SK-N-SH (cell line): ENCODE data around the gene SND1. TPM values are rescaled to one million over a fixed set of nuclear protein-coding genes. Genes with fewer than 3 reads are reported as not detected.

Source experiments
- CTCF ChIA-PET: fragments of 300-600, 350-600 bp; formaldehyde crosslinking; extraction: SDS; loops from one replicate; lab custom pipeline; 2021; lab: Yijun Ruan, JAX
- POLR2A ChIA-PET: fragments of 350-600 bp; sonication (Branson Sonifier 250); formaldehyde crosslinking; extraction: SDS; loops from one replicate; lab custom pipeline; 2020; ENCODE audit warnings: antibody characterized with exemption, inconsistent platforms; lab: Yijun Ruan, JAX
- DNase-seq: peaks from one replicate; pipeline ENCODE4 v3.0.0; 2012
- H2AFZ ChIP-seq: fragments of 200-600 bp; sonication (generic); 2 replicates; pipeline ENCODE4 v1.8.1; 2016; ENCODE audit warnings: antibody characterized with exemption, mild to moderate bottlenecking, low read depth
- H3F3A ChIP-seq: fragments of 200-600 bp; sonication (generic); replicated peaks from 2 replicates; pipeline ENCODE3; 2016; ENCODE audit warnings: antibody characterized with exemption, mild to moderate bottlenecking; ENCODE audit not compliant: insufficient read depth
- H3K27ac ChIP-seq, 2 experiments: fragments of 200-500 bp in 1 of 2; fragments of 200-600 bp in 1 of 2; sonication (Bioruptor generic) in 1 of 2; sonication (generic), shearing (Covaris generic) in 1 of 2; 2 replicates each; pipeline versions ENCODE4 v1.5.1 to v1.6.1; 2014 to 2016; ENCODE audit warnings: low read depth in 2 of 2, inconsistent platforms in 1 of 2, low read length in 1 of 2, mild to moderate bottlenecking in 1 of 2, mixed read lengths in 1 of 2
- H3K27me3 ChIP-seq: fragments of 200-600 bp; sonication (generic), shearing (Covaris generic); 2 replicates; pipeline ENCODE4 v1.6.1; 2016; ENCODE audit warnings: mixed run types; ENCODE audit not compliant: insufficient read depth
- H3K36me3 ChIP-seq, 2 experiments: fragments of 200-500 bp in 1 of 2; fragments of 200-600 bp in 1 of 2; sonication (Bioruptor generic) in 1 of 2; sonication (generic) in 1 of 2; replicated peaks in 1 of 2; 2 replicates each; pipeline versions ENCODE3 to v1.5.1; 2014 to 2016; ENCODE audit warnings: low read length in 1 of 2, mild to moderate bottlenecking in 1 of 2; ENCODE audit not compliant: insufficient read depth in 2 of 2, control insufficient read depth in 1 of 2
- H3K4me1 ChIP-seq, 2 experiments: fragments of 200-500 bp in 1 of 2; fragments of 200-600 bp in 1 of 2; sonication (Bioruptor generic) in 1 of 2; sonication (generic), shearing (Covaris generic) in 1 of 2; 2 replicates each; pipeline versions ENCODE4 v1.5.1 to v1.6.1; 2014 to 2016; ENCODE audit warnings: low read depth in 1 of 2, low read length in 1 of 2, mixed run types in 1 of 2; ENCODE audit not compliant: insufficient read depth in 2 of 2, control insufficient read depth in 1 of 2
- H3K4me2 ChIP-seq: fragments of 200-600 bp; sonication (generic), shearing (Covaris generic); 2 replicates; pipeline ENCODE4 v1.6.1; 2017; ENCODE audit warnings: mixed run types
- H3K4me3 ChIP-seq, 2 experiments: fragments of 200-500 bp in 1 of 2; fragments of 200-600 bp in 1 of 2; sonication (Bioruptor generic) in 1 of 2; sonication (generic), shearing (Covaris generic) in 1 of 2; 2 replicates each; pipeline versions ENCODE4 v1.5.1 to v1.8.1; 2014 to 2016; ENCODE audit warnings: low read depth in 2 of 2, inconsistent platforms in 1 of 2, low read length in 1 of 2, mild to moderate bottlenecking in 1 of 2, mixed read lengths in 1 of 2, moderate library complexity in 1 of 2
- H3K79me2 ChIP-seq: fragments of 200-600 bp; sonication (generic); 2 replicates; pipeline ENCODE4 v1.8.1; 2017; ENCODE audit warnings: mild to moderate bottlenecking; ENCODE audit not compliant: insufficient read depth
- H3K9ac ChIP-seq: fragments of 200-600 bp; sonication (generic); 2 replicates; pipeline ENCODE4 v1.6.1; 2017; ENCODE audit warnings: mixed run types
- H3K9me2 ChIP-seq: fragments of 200-600 bp; sonication (generic); 2 replicates; pipeline ENCODE4 v1.6.1; 2017; ENCODE audit warnings: mixed run types
- H3K9me3 ChIP-seq: fragments of 200-600 bp; sonication (generic); 2 replicates; pipeline ENCODE4 v1.6.1; 2017; ENCODE audit warnings: mixed run types, mild to moderate bottlenecking, moderate library complexity
- H4K20me1 ChIP-seq: fragments of 200-600 bp; sonication (generic); 2 replicates; pipeline ENCODE4 v1.6.1; 2017; ENCODE audit warnings: mild to moderate bottlenecking, mixed run types; ENCODE audit not compliant: insufficient read depth
- ELF1 ChIP-seq: IDR thresholded peaks from 2 replicates; pipeline ENCODE4 v1.4.0; 2012
- EZH2phosphoT487 ChIP-seq: fragments of 200-600 bp; sonication (generic); IDR thresholded peaks from 2 replicates; pipeline ENCODE4 v1.6.1; 2017; ENCODE audit warnings: low read depth, mixed run types, mild to moderate bottlenecking, antibody characterized with exemption, moderate library complexity, borderline replicate concordance
- FOXJ3 ChIP-seq: sonication (generic); formaldehyde crosslinking; IDR thresholded peaks from 2 replicates; pipeline ENCODE4 v1.5.1; 2020; ENCODE audit warnings: mild to moderate bottlenecking, missing genetic modification reagents
- FOXM1 ChIP-seq: IDR thresholded peaks from 2 replicates; pipeline ENCODE4 v1.4.0; 2012; ENCODE audit warnings: low read depth, mild to moderate bottlenecking
- GABPA ChIP-seq: IDR thresholded peaks from 2 replicates; pipeline ENCODE4 v1.4.0; 2012; ENCODE audit warnings: low read depth, mild to moderate bottlenecking
- JUND ChIP-seq: IDR thresholded peaks from 2 replicates; pipeline ENCODE4 v1.4.0; 2012
- MXI1 ChIP-seq: IDR thresholded peaks from 2 replicates; pipeline ENCODE4 v1.6.1; 2012; ENCODE audit warnings: mild to moderate bottlenecking, low read depth, low read length, improper control_type of control experiment
- NFIC ChIP-seq: IDR thresholded peaks from 2 replicates; pipeline ENCODE4 v1.4.0; 2012; ENCODE audit warnings: borderline replicate concordance
- NRF1 ChIP-seq: IDR thresholded peaks from 2 replicates; pipeline ENCODE4 v1.6.1; 2012; ENCODE audit warnings: low read depth, mild to moderate bottlenecking, low read length
- RCOR1 ChIP-seq: fragments of 150-350 bp; IDR thresholded peaks from 2 replicates; pipeline ENCODE4 v1.6.1; 2017; ENCODE audit warnings: antibody characterized with exemption, low read length
- RFX5 ChIP-seq: IDR thresholded peaks from 2 replicates; pipeline ENCODE4 v1.6.1; 2012; ENCODE audit warnings: mild to moderate bottlenecking, improper control_type of control experiment, low read length
- RXRA ChIP-seq: IDR thresholded peaks from 2 replicates; pipeline ENCODE4 v1.4.0; 2012; ENCODE audit warnings: low read depth, mild to moderate bottlenecking, borderline replicate concordance
- SIN3A ChIP-seq: IDR thresholded peaks from 2 replicates; pipeline ENCODE4 v1.6.1; 2012; ENCODE audit warnings: low read depth, mild to moderate bottlenecking, low read length, moderate library complexity, borderline replicate concordance
- SMC3 ChIP-seq: IDR thresholded peaks from 2 replicates; pipeline ENCODE4 v1.6.1; 2012; ENCODE audit warnings: low read depth, low read length, improper control_type of control experiment
- TAF1 ChIP-seq: IDR thresholded peaks from 2 replicates; pipeline ENCODE4 v1.6.1; 2012; ENCODE audit warnings: low read depth, mild to moderate bottlenecking, low read length, moderate library complexity, borderline replicate concordance
- TEAD4 ChIP-seq: IDR thresholded peaks from 2 replicates; pipeline ENCODE4 v1.4.0; 2012; ENCODE audit warnings: mild to moderate bottlenecking, borderline replicate concordance; ENCODE audit not compliant: insufficient read depth
- WGBS: methylation state at CpG from one replicate; pipeline ENCODE4 v1.1.6; 2017; ENCODE audit warnings: low lambda C conversion rate; 5-methylcytosine and 5-hydroxymethylcytosine counted together
- polyA plus RNA-seq, 3 experiments: library from polyadenylated mRNA; depleted of rRNA; stranded (reverse); fragments of >200 nt; gene quantifications; 2 replicates each; pipeline ENCODE4 v1.2.3, GENCODE V29; 2012
- TF ChIP-seq, protein P1 (sequence below): fragments of 200-600 bp; sonication (generic); IDR thresholded peaks from 2 replicates; pipeline ENCODE4 v1.6.1; 2017; ENCODE audit warnings: antibody characterized with exemption, mild to moderate bottlenecking, moderate library complexity
- TF ChIP-seq, protein P2 (sequence below): IDR thresholded peaks from 2 replicates; pipeline ENCODE4 v1.4.0; 2012; ENCODE audit warnings: low read depth

Gene SND1
- polyA plus RNA-seq, 1 of the 3 experiments (the other 2 are of a cell fraction): 165 TPM

DNA sequence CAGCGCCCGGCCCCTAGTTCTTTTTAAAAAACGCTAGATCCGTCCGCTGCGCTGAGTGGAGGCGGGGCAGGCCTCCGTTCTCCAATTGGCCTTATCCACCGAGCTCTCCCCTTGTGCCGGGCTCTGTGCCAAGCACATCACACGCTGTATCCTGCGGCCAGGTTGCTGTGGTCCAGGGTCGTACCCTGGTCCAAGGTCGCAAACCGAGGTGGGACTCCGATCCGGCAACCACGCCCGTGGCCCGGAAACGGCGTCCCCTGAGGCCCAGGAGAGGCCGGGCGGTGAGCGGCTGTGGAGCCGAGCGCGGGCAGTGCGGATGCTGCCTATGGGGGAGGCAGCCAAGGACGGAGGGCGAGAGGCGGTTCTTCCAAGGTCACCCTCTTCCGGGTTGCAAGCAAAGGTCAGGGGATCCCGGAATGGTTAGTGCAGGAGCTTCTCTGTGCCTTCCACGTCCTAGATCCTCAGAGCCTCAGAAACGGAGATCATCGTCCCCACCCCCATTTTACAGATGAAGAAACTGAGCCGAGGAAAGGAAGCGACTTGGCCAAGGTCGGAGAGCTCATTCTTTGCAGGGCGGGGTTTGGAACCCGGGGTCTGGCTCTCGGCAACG is 451.6 kb downstream of the SND1 start:
- Histone ChIP-seq H3K27me3 (no peaks in the 10 kb centered on the region), H3K9me2 (no peaks in the 10 kb centered on the region), H3K79me2 (no peaks in the 10 kb centered on the region), H3K4me1 (peaks cover 0 to 17% of the 10 kb centered on the region in 2 experiments; a peak in 1 of 4 replicates), H3K27ac (no peak overlapping the region), H2AFZ (no peak overlapping the region), H3K36me3 (no peaks in the 10 kb centered on the region), H3K4me2 (no peak overlapping the region; the same call in 1 of the 2 replicates), H4K20me1 (no peaks in the 10 kb centered on the region), H3K4me3 (no peak overlapping the region), H3K9me3 (no peaks in the 10 kb centered on the region), H3K9ac (no peak overlapping the region), H3F3A (peaks cover 3% of the 10 kb centered on the region)
- ChIA-PET POLR2A (interaction anchor here (0.6 kb wide), 1 partner anchor 8 kb away, joined by 3 read pairs; no protein-coding TSS in a partner anchor), CTCF (interaction anchor here (0.6 to 4.0 kb wide), 7 partner anchors 20 to 848 kb away, joined by 3 to 15 read pairs (median 3); no protein-coding TSS in a partner anchor)
- TF ChIP-seq ELF1: 0 out of 2 replicates have a peak, but pooled peaks have one; percentile 14
- TF ChIP-seq NFIC: 0 out of 2 replicates have a peak, but pooled peaks have one; percentile 23
- TF ChIP-seq FOXJ3 (CRISPR knock-in tag): no peak
- TF ChIP-seq EZH2phosphoT487: no peak
- 34% methylated on average over 38 of the region's 44 CpGs for WGBS
- DNase-seq: peak; percentile 66

DNA sequence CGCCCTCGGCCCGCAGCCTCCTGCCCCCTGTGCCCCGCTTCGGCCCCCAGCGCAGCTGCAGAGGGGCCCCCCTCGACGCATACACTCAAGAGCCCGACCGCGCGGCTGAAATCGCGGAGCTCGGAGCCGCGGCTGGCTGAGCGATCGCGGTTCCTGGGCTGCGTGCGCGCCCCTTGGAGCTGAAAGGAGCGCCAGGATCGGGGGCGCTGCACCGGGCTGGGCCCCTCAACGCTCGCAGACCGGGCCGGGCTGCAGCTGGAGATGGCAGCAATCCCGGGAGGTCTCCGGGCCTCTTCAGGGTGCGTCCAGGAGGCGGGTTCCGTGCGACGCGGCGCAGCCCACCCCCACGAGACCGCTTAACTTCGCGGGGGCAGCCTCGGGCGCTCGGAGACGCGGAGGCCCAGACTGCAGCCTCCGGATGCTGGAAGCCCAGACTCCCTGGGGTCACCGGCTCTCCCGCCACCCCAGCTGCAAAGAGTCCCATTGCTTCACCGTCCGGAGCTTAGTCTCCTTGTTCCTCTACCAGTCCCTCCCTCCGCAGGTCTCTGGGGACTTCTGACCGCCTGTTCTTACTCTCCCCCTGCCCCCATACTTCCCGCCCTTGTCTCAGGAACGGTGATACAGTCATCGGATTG is 452.2 kb downstream of the SND1 start:
- Histone ChIP-seq H3K9me2 (no peaks in the 10 kb centered on the region), H3F3A (peaks cover 3% of the 10 kb centered on the region), H3K9me3 (no peaks in the 10 kb centered on the region), H4K20me1 (no peaks in the 10 kb centered on the region), H3K36me3 (no peaks in the 10 kb centered on the region), H3K79me2 (no peaks in the 10 kb centered on the region), H3K27me3 (no peaks in the 10 kb centered on the region; the same call in 1 of the 2 replicates), H3K4me1 (peaks cover 0 to 15% of the 10 kb centered on the region in 2 experiments; a peak in 1 of 4 replicates), H3K4me2 (no peak overlapping the region; the same call in 1 of the 2 replicates), H3K4me3 (no peak overlapping the region), H3K9ac (no peak overlapping the region), H3K27ac (no peak overlapping the region), H2AFZ (no peak overlapping the region)
- peak; percentile 61 for DNase-seq
- TF ChIP-seq TEAD4 (no peak), TAF1 (no peak), RCOR1 (no peak), RFX5 (no peak), RXRA (no peak), NRF1 (no peak), SIN3A (no peak), SMC3 (no peak), MXI1 (no peak), FOXM1 (no peak), JUND (no peak), GABPA (no peak), NFIC (no peak)
- TF ChIP-seq, protein P1, sequence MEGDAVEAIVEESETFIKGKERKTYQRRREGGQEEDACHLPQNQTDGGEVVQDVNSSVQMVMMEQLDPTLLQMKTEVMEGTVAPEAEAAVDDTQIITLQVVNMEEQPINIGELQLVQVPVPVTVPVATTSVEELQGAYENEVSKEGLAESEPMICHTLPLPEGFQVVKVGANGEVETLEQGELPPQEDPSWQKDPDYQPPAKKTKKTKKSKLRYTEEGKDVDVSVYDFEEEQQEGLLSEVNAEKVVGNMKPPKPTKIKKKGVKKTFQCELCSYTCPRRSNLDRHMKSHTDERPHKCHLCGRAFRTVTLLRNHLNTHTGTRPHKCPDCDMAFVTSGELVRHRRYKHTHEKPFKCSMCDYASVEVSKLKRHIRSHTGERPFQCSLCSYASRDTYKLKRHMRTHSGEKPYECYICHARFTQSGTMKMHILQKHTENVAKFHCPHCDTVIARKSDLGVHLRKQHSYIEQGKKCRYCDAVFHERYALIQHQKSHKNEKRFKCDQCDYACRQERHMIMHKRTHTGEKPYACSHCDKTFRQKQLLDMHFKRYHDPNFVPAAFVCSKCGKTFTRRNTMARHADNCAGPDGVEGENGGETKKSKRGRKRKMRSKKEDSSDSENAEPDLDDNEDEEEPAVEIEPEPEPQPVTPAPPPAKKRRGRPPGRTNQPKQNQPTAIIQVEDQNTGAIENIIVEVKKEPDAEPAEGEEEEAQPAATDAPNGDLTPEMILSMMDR: no peak
- TF ChIP-seq, protein P2, sequence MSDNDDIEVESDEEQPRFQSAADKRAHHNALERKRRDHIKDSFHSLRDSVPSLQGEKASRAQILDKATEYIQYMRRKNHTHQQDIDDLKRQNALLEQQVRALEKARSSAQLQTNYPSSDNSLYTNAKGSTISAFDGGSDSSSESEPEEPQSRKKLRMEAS: no peak
- WGBS: 70% methylated on average over 36 of the region's 59 CpGs
- ChIA-PET CTCF (interaction anchor here (0.6 to 4.0 kb wide), 6 partner anchors 20 to 399 kb away, joined by 3 to 15 read pairs (median 4); no protein-coding TSS in a partner anchor), POLR2A (no interaction called here)
